GM21381 (cell line): Measurements from ENCODE around the gene NFIC.
"Not testable (repeated sequence)": the region's sequence is repeated elsewhere in the genome, so short reads cannot be mapped to it uniquely, and the experiment has no call there.

Experiments
- ATAC-seq: cut with Tn5 transposase; IDR thresholded peaks from one replicate; pipeline ENCODE4 v1.9.1; 2021; ENCODE audit warnings: mild to moderate bottlenecking, moderate library complexity; ENCODE audit not compliant: unreplicated experiment

The NFIC gene

DNA sequence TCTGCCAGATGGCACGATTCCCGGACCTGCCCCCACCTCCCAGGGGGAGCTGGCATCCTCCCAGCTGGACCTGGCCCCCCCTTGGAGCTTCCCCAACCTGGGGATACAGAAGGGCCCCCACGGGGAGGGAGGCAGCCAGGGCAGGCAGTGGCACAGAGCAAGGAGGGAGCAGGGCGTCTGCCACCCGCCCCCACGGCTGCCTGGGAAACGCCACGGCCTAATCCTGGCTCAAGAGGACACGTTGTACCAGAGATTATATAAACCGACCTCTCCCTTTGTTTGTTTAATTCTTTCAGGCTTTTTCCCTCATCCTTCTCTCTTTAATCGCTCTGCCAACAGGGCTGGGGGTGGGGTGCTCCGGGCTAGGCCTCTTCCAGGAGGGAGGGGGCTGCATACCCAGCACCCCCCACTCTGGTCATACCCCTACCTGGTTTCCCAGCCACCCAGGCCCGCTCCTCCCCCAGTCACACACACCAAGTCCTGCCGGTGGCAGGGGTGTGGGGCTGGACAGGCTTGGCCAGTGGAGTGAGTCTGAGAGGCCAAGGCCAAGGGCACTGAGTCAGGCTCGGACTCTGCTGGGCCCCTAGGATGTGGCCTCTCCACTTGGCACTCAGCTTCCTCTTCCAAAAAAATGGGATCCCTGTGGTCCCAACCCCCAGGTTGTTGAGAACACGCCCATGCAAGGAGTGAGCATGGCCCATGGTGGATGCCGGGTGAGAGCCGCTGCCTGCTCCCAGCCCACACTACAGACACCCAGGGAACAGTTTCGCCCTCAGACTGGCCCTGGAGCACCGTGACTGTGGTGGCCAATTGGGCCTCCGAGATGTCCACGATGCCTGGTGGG lies 29.5 kb upstream of the NFIC start:
- ATAC-seq = no peak

DNA sequence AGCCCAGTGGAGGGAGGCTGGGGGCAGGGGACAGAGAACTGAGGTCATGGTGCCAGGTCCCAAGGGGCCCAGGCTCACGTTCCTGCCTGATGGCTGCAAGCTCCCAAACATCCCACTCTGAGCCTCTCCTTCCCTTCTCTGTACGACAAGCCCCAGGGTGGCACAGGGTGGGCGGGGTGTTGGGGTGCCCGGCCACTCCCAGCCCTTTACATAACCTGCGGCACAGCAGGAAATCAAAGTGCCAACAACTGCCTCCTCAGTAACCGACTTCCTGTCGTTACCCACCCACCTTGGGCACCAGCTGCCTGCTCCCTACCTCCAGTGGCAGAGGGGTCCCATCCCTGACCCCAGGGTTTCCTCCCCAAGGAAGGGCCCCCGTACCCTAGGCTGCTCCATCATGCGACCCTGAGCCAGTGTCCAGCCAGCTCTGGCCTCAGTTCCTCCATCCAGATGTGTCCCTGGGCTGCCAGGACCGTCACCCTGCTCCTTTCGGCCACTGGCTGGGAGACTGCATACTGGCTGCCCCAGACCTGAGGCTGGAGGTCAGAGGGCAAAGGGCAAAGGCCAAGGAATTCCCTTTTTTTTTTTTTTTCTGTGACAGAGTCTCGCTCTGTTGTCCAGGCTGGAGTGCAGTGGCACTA lies 27.7 kb upstream of the NFIC start:
- no peak for ATAC-seq

DNA sequence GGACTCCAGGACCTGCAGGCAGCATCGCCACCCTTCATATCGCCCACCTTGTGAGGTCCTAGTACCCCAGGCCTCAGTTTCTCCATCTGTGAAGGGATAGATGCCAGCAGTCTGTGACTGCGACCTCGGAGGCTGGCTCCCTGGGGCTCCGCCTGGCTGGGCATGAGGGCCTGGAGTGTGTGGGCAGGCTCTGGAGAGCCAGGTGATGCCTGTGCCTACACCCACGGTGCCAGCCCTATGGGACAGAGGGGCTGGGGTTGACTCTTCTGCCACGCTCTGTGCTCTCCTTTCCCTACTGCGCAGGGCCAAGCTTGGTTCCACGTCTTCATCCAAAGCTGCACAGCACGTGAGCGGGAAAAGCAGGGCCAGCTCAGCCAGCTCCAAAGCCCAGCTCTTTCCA lies 26.0 kb upstream of the NFIC start:
- no peak for ATAC-seq

DNA sequence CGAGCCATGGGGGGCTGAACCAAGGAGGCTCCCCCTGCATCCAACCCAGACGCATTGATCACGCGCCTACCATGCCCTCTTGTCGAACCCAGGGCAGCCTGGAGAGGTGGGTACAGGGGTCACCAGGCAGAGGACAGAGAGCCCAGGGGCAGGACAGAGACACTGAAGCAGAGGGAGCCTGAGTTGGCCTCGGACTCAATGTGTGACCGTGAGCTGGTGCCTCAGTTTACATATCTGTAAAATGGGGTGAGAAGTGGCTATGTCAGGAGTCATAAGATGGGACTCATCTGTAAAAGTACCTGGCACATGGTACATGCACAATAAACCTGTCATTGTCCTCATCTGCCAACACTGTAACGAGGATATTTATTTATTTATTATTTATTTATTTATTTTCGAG lies 24.1 kb upstream of the NFIC start:
- ATAC-seq = no peak

DNA sequence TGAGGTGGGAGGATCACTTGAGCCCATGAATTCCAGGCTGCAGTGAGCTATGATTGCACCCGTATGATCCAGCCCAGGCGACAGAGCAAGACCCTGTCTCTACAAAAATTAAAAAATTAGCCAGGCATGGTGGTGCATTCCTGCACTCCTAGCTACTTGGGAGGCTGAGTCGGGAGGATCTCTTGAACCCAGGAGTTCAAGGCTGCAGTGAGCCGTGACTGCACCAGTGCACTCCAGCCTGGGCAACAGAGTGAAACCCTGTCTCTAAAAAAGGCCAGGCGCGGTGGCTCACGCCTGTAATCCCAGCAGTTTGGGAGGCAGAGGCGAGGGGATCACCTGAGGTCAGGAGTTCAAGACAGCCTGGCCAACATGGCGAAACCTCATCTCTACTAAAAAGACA lies 23.4 kb upstream of the NFIC start:
- ATAC-seq = not testable (repeated sequence)

DNA sequence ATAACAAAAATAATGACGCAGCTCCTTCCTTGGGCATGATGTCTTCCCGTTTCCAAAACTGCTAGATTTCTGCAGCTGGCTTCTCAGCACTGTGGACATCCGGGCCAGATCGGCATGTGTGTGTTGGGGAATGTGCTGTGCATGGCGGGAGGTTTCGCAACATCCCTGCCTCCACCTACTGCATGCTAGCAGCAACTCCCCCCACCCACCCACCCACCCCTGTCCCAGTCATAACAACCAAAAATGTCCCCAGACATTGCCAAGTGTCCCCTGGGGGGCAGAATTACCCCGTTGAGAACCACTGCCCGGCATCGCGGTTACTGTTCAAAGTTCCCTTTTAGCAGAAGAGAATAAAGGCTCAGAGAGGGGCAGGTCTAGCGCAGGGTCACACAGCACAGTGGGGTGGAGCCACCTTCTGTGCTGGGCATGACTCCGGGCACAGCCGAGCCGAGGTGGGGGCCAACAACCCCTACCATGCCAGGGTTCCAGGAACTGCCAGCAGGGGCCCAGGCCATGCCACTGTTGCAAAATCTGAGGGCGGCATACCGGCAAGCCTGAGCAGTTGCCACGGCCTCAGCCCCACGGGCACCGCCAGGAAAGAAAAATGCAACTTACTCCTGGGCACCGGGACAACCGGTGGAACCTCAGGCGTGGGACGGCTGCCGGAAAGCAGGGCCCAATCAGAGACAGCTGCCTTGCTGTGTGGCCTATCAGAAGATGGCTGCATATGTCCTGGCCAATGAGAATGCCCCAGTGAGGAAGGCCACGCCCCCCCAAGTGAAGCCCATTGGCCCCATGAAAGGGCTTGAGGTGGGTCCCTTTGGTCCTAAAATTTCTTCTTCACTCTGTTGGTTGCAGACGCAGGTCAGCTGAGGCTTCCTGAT lies 22.5 kb upstream of the NFIC start:
- ATAC-seq = no peak

DNA sequence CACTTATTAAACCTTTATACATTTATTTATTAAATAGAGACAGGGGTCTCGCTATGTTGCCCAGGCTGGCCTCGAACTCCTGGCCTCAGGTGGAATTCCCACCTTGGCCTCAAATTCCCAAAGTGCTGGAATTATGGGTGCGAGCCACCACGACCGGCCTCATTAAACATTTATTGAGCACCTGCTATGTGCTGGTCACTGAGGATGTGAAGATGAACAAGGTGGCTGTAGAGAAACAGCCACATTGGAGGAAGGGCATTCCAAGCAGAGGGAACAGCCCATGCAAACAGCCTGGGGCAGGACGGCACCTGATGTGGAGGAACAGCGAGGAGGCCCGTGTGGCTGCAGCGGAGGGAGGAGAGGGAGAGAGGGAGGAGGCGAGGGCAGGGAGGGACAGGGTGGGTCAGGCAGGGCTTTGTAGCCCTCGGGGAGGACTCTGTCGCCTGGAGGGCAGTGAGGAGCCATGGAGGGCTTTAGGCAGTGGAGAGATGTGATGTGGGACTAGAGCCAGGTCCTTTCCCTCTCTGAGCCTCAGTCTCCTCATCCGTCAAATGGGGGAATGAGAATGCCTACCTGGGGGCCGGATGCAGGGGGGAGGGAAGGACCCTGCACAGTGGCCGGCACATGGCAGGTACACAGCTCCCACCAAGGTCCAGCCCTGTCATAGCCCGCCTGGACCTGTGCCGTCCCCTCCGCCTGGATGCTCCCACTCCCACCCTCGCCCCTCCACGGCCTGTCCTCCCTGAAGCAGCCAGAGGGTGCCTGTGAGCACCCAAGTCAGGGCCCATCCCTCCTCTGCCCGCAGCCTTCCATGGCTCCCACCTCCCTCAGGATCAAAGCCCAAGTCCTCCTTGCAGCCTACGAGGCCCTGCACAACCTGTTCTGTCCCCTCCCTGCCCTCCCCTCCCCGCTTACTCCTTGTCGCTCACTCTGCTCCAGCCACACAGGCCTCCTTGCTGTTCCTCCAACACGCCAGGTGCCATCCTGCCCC lies 21.5 kb upstream of the NFIC start:
- no peak for ATAC-seq

DNA sequence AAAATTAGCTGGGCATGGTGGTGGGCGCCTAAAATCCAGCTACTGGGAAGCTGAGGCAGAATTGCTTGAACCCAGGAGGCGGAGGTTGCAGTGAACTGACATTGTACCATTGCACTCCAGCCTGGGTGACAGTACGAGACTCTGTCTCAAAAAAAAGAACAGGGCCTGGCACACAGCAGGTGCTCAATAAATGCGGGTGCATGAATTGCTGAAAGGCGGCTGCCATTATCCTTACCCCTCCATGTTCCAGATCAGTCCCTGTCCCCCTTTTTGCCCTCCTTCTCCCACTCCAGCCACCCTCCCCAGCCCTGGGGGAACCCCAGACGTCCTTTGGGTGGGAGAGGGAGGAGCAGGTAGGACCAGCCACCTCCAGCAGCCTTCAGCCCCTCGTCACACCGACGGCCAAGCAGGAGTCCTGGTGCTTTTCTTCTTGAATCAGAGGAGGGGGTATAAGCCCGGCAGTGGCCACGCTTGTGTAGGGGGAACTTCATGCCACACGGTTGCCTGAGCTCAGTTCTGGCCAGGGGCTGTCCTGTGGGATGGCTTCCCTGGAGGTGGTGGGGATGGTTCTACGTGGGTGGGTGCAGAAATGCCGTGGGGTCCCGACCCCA lies 20.4 kb upstream of the NFIC start:
- ATAC-seq = no peak

DNA sequence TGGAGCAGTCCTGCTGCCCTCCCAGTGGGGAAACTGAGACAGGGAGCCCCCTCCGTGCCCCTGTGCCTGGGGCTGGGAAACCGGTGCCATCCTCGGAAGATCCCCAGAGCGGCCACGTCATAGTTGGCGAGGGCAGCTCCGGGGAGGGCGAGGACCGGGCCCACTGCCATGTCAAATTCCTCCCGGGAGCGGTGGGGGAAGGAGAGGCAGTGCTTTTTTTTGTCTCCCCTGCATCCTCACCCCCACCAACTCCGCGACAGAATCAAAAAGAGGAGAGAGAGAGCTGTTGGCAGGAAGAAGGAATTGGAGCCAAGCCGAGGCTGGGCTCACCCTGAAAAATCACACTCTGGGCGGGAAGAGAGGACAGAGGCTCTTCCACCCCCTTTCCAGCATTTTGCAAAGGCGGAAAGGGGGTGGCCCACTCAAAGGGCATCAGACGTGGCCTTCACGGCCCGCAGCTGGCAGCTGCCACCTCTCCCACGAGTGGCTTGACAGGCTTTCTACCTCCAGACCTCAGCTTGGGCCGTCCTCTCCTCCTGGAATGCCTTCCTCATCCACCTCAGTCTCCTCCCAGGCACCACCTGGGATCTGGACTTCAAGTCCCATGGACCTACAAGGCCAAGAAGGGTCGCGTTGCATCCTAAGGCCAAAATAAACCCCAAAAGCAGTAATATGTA lies 19.6 kb upstream of the NFIC start:
- no peak for ATAC-seq

DNA sequence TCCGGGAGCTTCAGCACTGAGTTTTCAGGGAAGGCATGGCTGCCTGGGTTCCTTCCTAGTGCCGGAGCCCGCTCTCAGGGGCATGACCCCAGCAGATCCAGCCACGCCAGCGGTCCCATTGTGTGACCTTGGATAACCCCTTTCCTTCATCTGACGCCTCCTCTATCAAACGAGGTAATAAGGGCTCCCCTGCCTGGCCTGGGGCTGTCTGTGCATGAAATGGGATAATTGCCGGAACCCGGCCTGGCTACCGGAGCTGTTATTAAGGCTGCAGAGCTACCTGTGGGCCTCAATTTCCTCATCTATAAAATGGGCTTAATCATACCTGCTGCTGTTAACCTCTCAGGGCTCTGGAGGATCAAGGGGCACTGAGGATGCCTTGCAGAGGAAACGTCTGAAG lies 18.3 kb upstream of the NFIC start:
- ATAC-seq = no peak

DNA sequence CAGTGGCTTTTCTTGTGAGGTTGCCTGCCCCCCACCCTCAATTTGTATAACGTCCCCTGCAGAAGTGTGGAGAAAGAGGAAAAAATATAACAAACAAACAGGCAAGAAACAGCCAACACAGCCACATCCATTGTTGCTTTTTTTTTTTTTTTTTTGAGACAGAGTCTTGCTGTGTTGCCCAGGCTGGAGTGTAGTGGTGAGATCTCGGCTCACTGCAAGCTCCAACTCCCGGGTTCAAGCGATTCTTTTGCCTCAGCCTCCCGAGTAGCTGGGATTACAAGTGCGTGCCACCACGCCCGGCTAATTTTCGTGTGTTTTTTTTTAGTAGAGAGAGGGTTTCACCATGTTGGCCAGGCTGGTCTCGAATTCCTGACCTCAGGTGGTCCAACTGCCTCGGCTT lies 17.9 kb upstream of the NFIC start:
- ATAC-seq = not testable (repeated sequence)

DNA sequence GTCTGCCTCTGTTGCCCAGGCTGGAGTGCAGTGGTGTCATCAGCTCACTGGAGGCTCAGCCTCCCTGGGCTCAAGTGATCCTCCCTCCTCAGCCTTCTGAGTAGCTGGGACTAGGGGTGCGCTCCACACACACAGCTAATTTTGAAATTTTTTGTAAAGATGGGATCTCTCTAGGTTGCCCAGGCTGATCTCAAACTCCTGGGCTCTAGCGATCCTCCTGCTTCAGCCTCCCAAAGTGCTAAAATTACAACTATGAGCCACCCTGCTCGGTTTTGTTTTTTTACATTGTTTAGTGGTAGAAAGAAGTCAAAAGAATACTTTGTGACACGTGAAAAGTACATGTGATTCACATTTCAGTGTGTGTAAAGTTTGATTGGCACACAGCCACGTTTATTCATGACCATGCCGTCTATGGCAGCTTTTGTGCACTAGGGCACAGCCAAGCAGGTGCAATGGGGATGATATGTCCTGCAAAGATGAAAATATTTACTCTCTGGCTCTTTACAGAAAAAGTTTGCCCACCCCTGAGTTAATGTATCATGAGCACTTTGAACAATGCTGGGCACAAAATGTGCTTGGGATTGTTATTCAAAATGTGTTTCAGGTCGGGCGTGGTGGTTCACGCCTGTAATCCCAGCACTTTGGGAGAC lies 16.2 kb upstream of the NFIC start:
- no peak for ATAC-seq

DNA sequence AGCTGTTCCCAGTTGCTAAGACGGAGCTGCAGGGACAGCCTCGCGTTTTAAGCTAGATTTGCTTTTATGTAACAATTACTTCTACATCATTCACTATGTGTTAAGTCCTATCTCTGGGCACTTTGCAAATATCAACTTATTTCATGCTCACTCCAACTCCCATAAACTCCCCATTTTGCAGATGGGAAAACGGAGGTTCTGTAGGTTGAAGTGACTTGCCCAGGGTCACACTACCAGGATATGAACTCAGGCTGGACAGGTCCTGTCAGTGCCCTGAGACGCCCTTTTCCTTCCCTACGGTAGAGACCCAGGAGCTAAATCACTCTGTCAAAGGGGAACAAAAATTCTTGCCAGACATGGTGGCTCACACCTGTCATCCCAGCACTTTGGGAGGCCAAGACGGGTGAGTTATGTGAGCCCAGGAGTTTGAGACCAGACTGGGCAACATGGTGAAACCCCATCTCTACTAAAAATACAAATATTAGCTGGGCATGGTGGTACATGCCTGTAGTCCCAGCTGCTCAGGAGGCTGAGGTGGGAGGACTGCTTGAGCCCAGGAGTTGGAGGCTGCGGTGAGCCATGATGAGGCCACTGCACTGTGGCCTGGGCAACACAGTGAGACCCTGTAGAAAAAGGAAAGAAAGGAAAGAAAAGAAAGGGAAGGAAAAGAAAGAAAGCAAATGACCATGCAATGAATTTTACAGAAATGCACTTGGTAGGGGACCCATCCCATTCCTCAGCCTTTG lies 14.5 kb upstream of the NFIC start:
- ATAC-seq = no peak

DNA sequence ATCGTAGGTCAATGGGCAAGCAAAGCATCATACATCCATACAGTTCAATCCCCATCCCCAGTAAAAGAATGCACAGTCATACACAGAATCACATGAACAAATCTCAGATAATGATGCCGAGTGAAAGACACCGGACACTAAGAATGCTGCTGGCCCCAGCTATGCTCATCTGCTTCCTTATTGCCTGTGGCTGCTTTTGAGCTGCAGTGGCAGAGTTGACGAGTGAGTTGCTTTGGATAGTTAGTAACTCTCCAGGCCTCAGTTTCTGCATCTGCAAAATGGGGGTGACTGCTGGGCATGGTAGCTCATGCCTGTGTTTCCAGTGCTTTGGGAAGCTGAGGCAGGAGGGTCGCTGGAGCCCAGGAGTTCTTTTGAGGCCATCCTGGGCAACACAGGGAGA lies 12.9 kb upstream of the NFIC start:
- ATAC-seq = no peak

DNA sequence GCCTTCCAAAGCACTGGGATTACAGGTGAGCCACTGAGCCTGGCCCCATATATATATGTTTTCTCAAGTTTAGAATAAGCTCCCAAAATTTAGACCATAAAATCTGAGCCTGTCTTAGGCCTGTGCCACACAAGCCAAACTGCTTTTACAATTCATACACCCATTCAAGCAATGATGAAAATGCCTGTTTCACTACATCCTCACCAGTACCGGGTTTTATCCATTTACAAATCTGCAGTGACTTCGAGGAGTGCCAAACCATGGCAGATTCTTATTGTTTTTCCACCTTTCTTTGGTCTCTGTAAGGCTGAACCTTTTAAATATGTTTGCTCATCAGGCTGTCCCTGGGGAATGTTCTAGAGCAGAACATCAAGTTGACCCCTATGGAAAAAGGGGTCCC lies 9.6 kb upstream of the NFIC start:
- ATAC-seq = no peak

DNA sequence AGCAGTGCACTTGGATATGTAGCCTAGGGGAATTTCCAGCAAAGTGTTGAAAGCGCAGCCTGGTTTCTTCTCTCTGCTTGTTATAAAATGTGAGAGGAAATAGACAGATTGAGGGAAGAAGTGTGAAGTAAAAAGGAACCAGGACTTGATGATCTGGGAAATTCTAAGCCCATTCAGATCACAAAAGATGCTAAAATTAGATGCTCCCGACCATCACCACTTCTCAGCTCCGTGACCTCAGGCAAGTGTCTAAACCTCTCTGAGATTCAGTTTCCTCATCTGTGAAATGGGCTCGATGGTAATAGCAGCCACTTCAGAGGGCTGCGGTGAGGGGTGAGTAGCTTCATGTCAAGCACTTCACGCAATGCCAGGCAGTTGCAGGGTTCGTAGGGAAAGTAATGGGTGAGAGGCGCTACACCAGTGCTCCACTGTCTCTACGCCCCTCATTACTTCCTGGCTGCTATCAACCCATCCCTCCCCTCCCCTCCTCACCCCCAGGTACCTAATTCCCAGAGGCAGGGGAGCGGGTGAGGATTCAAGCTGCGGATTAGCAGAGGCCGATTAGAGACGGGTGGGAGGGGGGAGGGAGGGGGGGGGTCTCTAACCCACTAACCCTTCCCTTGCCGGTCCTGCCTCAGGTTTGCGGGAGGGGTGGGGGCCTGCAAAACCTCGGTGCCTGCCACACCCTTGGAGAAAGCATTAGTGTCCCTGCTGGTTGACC lies 9.0 kb upstream of the NFIC start:
- no peak for ATAC-seq

DNA sequence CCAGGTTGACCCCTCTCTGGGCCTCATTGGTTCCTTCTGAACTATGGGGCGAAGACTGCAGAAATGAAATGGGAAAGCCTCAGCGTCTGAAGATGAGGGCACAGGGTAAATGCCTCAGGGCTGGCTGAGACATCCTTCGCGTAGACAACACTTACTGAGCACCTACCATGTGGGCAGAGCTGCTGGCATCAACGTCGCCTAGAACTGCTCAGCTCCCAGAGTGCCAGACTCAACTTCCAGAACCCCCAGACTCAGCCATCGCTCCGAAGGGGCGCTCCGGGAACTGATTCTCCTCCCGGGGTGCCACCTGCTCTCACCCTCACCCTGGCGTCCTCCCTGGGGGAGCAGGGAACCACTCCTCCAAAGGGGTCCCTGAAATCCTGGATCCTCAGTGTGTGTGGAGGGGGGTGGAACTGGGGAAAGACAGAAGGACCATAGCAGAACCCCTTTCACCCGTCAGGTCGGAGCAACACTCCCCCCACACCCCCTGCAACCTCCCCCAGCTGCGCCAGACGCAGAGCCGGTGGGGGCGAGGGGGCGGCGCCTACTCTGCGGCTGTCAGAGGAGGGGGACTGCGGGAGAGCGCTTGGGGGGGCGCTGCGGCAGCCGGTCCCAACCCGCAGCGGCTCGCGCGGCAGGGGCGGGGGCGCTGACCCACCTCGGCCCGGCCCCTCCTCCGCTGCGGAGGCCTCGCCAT lies 8.2 kb upstream of the NFIC start:
- no peak for ATAC-seq
